ENCODE data around the gene STXBP3. TPM values are rescaled to one million over a fixed set of nuclear protein-coding genes. Genes with fewer than 3 reads are reported as not detected.
"Not testable (repeated sequence)": the region's sequence is repeated elsewhere in the genome, so short reads cannot be mapped to it uniquely, and the experiment has no call there.

The STXBP3 gene
- total RNA-seq, 1 experiment from 2014 or later: 40.2 TPM

DNA sequence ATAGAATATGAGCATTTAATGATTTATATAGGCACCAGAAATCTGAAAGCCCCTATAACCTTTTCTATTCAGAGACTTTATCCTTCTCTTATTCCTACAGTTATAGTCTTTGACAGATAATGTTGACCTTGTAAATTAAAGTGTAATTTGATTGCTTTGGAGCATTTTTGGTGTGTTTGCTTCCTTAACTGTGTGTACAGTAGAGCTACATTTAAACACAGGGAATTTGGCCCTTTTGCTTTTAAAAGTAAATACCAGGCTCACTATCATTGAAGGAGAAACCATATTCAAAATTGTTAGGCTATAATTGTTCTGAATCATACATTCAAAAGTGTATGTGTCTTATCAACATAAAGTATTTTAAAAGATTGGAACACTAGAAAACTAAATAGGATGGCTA is 33.0 kb downstream of the STXBP3 start:
- no peak for DNase-seq (ENCODE audit: low read depth, low spot score)
- in situ Hi-C loops (cut with HindIII; ENCODE audit: low pct_unique_long_range_greater_than_20kb, low sequenced_read_pairs): no loop called here

DNA sequence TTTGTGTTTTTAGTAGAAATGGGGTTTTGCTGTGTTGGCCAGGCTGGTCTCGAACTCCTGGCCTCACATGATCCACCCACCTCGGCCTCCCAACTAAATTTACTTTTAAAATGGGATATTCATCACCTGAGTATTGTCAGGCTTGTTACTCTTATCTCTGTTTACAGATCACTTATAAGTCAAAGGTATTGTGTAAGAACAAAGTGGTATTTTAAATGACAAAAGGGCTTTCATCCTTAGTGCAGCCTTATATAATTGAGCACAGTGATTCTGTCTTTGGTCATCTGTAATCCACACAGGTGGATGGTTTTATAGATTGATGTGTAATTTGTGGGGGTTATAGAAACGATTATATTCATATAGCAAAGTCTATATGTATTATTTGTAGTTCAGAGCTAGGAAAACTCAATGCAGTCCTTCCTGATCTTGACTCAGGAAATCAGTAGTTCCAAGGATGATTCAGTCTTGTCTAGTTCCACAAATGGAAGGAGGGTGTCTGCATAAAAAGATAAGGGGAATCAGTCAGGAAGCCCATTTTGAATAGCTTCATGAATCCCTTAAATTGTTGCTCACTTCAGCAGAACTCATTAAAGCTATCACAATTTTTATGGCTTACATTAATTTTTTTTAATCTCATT is 34.6 kb downstream of the STXBP3 start:
- in situ Hi-C loops (cut with HindIII; ENCODE audit: low pct_unique_long_range_greater_than_20kb, low sequenced_read_pairs): no loop called here
- DNase-seq (ENCODE audit: low read depth, low spot score): no peak

DNA sequence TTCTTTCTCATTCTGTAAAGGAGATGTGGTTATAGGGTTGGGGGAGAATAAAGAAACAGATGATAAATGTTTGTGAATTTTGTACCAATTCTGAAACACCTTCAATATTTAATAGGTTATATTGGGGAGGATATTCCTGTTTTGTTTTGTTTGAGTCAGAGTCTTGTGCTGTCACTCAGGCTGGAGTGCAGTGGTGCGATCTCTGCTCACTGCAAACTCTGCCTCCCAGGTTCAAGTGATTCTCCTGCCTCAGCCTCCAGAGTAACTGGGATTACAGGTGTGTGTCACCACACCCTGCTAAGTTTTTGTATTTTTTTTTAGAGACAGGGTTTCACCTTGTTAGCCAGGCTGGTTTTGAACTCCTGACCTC is 35.1 kb downstream of the STXBP3 start:
- DNase-seq (ENCODE audit: low read depth, low spot score); in situ Hi-C loops (cut with HindIII; ENCODE audit: low pct_unique_long_range_greater_than_20kb, low sequenced_read_pairs): not testable (repeated sequence)

DNA sequence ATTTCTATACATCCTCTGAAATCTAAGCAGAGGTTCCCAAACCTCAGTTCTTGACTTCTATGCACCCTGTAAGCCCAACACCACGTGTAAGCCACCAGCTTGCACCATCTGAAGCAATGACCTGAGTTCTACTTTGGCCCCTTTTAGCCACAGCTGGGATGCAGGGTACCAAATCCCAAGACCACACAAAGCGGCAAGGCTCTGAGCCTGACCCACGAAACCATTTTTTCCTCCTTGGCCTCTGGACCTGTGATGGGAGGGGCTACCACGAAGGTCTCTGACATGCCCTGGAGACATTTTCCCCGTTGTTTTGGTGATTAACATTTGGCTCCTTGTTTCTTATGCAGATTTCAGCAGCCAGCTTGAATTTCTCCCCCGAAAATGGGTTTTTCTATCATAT is 38.8 kb downstream of the STXBP3 start:
- DNase-seq (ENCODE audit: low read depth, low spot score): no peak
- in situ Hi-C loops (cut with HindIII; ENCODE audit: low pct_unique_long_range_greater_than_20kb, low sequenced_read_pairs): no loop called here

GRCh38 chr1:108785880-108786279 is 39.4 kb downstream of the STXBP3 start:
- in situ Hi-C loops (cut with HindIII; ENCODE audit: low pct_unique_long_range_greater_than_20kb, low sequenced_read_pairs): no loop called here
- no peak for DNase-seq (ENCODE audit: low read depth, low spot score)

DNA sequence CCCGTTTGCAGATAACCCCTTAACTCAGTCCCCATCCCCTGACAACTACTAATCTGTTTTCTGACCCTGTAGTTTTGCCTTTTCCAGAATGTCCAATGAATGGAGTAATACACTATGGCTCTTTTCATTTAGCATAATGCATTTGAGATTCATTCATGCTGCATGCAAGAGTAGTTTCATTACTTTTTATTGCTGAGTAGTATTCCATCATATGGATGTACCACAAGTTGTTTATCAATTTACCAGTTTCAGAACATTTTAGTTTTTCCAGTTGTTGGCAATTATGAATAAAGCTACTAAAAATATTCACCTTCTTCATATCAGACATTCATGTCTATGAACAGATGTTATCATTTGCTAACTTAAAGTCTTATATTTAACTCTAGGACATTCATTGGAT is 45.3 kb downstream of the STXBP3 start:
- in situ Hi-C loops (cut with HindIII; ENCODE audit: low pct_unique_long_range_greater_than_20kb, low sequenced_read_pairs): no loop called here
- no peak for DNase-seq (ENCODE audit: low read depth, low spot score)

GRCh38 chr1:108792420-108792819 is 45.9 kb downstream of the STXBP3 start:
- in situ Hi-C loops (cut with HindIII; ENCODE audit: low pct_unique_long_range_greater_than_20kb, low sequenced_read_pairs): no loop called here
- no peak for DNase-seq (ENCODE audit: low read depth, low spot score)

DNA sequence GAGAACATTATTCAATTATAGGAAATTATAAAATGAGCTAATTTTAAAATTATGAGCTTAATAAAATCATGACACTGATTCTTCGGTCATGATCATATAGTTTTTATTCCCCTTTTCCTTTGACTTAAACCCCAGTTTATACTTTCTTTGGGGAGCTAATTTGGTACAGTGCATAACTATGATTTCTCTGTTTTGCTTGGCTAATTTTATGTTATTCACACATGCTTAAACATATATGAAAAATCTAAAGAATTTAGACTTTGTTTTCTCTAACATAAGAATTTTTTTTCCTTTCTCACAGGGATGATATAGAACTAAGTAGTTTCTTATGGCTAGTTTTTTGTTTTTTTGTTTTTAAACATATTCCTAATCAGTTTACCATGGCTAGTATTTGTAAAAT is 52.5 kb downstream of the STXBP3 start:
- no peak for DNase-seq (ENCODE audit: low read depth, low spot score)
- in situ Hi-C loops (cut with HindIII; ENCODE audit: low pct_unique_long_range_greater_than_20kb, low sequenced_read_pairs): no loop called here

DNA sequence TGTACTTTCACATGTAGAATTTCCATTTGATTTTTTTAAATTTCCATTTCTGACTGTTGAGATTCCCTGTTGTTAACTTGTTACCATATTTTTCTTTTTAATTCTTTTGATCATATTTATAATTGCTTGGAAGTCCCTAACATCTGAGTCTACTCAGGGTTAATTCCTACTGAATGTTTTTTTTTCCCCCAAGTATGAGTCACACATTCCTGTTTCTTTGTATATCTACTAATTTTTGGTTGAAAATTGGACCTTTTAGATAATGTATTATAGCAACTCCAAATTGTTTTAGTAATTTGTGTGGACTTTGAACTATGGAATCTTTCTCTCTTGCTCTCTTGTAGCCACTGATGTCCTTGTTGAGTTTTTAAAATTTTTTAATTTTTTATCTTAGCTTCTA is 54.6 kb downstream of the STXBP3 start:
- in situ Hi-C loops (cut with HindIII; ENCODE audit: low pct_unique_long_range_greater_than_20kb, low sequenced_read_pairs): no loop called here
- no peak for DNase-seq (ENCODE audit: low read depth, low spot score)

DNA sequence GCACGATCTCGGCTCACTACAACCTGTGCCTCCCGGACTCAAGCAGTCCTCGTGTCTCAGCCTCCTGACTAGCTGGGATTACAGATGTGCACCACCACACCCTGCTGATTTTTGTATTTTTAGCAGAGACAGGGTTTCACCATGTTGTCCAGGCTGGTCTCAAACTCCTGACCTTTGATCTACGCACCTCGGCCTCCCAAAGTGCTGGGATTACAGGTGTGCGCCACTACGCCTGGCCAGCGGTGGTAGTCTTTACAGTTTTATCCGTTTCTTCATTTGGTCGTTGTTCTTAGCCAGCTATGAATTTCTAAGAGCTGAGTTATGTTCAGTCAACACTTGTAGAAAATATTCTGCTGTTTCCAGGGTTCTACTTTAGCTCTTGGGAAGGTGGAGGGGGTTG is 57.1 kb downstream of the STXBP3 start:
- DNase-seq (ENCODE audit: low read depth, low spot score): no peak
- in situ Hi-C loops (cut with HindIII; ENCODE audit: low pct_unique_long_range_greater_than_20kb, low sequenced_read_pairs): no loop called here

GRCh38 chr1:108808438-108808837 is 62.0 kb downstream of the STXBP3 start:
- in situ Hi-C loops (cut with HindIII; ENCODE audit: low pct_unique_long_range_greater_than_20kb, low sequenced_read_pairs): no loop called here
- DNase-seq (ENCODE audit: low read depth, low spot score): no peak

- in situ Hi-C loops (cut with HindIII; ENCODE audit: low pct_unique_long_range_greater_than_20kb, low sequenced_read_pairs): no loop called here
- no peak for DNase-seq (ENCODE audit: low read depth, low spot score)
Observed at GRCh38 chr1:108811611-108812010, 65.1 kb downstream of the STXBP3 start.

GRCh38 chr1:108813326-108813725 is 66.9 kb downstream of the STXBP3 start:
- in situ Hi-C loops (cut with HindIII; ENCODE audit: low pct_unique_long_range_greater_than_20kb, low sequenced_read_pairs): no loop called here
- no peak for DNase-seq (ENCODE audit: low read depth, low spot score)

DNA sequence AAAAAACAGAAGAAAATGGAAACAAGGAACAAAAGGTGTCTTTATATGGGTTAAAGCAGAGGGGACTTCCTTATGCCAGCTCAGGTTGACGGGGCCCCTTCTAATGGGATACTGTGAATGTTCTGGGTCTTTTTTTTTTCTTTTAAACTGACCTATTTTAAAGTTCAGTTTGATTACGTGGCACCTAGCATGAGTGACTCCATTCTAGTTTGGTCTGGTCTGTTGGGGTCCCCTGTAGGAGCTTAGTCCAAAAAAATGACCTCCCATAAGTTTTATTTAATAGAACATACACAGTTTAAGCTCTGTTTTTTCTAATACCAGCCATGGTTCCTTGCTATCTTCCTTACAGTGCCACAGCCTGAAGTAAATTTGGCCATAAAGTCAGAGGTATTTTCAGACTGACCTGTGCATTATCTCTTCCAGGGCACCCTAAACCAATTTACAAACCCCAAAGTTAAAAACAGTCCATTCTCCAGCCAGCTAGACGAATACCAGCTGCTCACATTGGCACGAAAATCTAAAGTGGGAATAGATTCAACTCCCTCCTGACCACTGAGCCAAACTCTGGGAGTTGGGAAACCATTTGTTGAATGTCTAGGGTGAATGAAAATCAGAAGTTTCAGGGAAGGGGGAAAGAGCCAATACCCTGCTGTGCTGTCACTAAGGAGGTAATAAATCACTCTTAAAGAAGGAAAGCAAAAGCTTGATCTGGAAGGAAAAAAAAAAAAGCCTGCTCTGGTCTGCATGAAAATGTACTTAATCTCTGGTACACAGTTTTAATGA is 68.1 kb downstream of the STXBP3 start:
- in situ Hi-C loops (cut with HindIII; ENCODE audit: low pct_unique_long_range_greater_than_20kb, low sequenced_read_pairs): no loop called here
- no peak for DNase-seq (ENCODE audit: low read depth, low spot score)

DNA sequence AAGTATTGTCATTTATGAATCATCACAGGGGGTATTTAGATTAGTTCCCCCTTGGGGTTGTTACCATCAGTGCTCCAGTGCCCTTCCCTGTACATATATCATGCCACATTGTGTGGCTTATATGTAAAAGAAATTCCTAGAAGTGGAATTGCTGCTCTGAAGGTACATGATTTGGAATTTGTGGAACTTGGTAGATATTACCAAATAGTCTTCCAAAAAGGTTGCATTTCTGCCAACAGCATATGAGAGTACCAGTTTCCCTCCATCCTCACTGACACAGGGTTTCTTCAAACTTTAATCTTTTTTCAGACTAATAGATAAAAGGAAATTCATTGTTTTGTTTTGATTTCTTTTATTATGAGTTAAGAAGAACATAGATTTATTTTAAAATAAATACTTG is 69.1 kb downstream of the STXBP3 start:
- in situ Hi-C loops (cut with HindIII; ENCODE audit: low pct_unique_long_range_greater_than_20kb, low sequenced_read_pairs): no loop called here
- DNase-seq (ENCODE audit: low read depth, low spot score): no peak

- DNase-seq (ENCODE audit: low read depth, low spot score): peak; percentile 94
- in situ Hi-C loops (cut with HindIII; ENCODE audit: low pct_unique_long_range_greater_than_20kb, low sequenced_read_pairs): no loop called here
Observed at GRCh38 chr1:108816049-108816893, 69.8 kb downstream of the STXBP3 start.

DNA sequence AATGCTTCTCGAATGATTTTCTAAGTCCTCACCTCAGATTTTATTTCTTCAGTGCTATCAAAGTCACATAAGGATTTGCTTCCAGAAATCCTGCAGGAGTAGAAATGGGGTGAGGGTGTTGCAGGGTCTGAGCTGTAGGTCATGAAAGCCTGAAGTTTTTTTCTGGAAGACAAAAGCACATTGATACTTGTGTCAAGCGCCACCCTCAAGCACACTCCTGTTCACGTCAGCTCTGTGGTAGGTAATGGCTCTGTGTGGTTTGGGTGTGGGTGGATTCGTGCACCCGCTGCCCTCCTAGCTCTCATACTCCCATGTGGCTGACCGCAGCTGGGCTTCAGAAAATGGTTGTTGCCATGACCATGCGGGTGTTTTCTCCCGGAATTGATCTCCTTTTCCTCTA is 70.5 kb downstream of the STXBP3 start:
- peak; percentile 96 for DNase-seq (ENCODE audit: low read depth, low spot score)
- in situ Hi-C loops (cut with HindIII; ENCODE audit: low pct_unique_long_range_greater_than_20kb, low sequenced_read_pairs): no loop called here

DNA sequence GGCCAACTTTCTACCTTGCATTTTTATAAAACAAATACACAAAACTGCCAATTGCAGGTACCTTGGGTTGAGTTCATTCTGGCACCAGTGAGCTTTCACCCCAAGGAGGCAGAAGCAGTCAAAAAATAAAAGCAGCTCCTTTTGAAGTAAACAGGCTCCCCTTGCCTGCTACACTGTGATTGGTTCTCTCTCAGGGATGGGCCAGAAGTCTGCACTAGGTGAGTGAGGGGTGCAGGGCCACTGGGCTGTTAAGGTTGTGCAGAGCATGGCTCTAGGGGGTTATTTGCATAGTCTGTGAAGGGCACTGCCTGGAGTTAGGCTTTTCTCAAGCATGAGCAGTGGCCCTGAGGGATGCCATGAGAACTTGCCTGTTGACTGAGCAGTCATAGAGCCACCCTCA is 71.3 kb downstream of the STXBP3 start:
- in situ Hi-C loops (cut with HindIII; ENCODE audit: low pct_unique_long_range_greater_than_20kb, low sequenced_read_pairs): no loop called here
- no peak for DNase-seq (ENCODE audit: low read depth, low spot score)

- DNase-seq (ENCODE audit: low read depth, low spot score): no peak
- in situ Hi-C loops (cut with HindIII; ENCODE audit: low pct_unique_long_range_greater_than_20kb, low sequenced_read_pairs): no loop called here
Observed at GRCh38 chr1:108819878-108820277, 73.4 kb downstream of the STXBP3 start.

Measured in SK-MEL-5 (cell line).